ENCODE results near the gene TEAD3. TPM values are rescaled to one million over a fixed set of nuclear protein-coding genes. Genes with fewer than 3 reads are reported as not detected.

Gene TEAD3
- total RNA-seq, 1 experiment from 2014 or later: 27.0 TPM

GRCh38 chr6:35441642-35442041 is 55.2 kb downstream of the TEAD3 start:
- TF ChIP-seq CTCF (conservative IDR thresholded peaks at IDR 0.05): no peak
- Histone ChIP-seq H2BK12ac (ENCODE audit: insufficient read length, low read depth, low read length) (no peak overlapping the region), H3K27me3 (ENCODE audit: insufficient read depth, low read length) (no peaks in the 10 kb centered on the region), H3K4me2 (ENCODE audit: insufficient read depth, insufficient read length, low read length) (no peak overlapping the region), H2BK120ac (ENCODE audit: low read depth, low read length, poor library complexity, severe bottlenecking) (no peak overlapping the region), H3K18ac (ENCODE audit: insufficient read length, low read depth, low read length) (no peak overlapping the region), H3K4me1 (ENCODE audit: insufficient read depth, low read length) (no peaks in the 10 kb centered on the region), H3K23ac (ENCODE audit: insufficient read length, low read depth, low read length) (no peak overlapping the region), H3K27ac (ENCODE audit: insufficient read length, low read depth, low read length) (no peak overlapping the region), H3K4ac (ENCODE audit: low read depth, low read length) (no peak overlapping the region), H4K91ac (ENCODE audit: insufficient read length, low read depth, low read length) (no peak overlapping the region), H4K20me1 (ENCODE audit: control insufficient read depth, insufficient read depth, insufficient read length) (no peaks in the 10 kb centered on the region), H3K79me2 (ENCODE audit: insufficient read depth, low read length) (no peaks in the 10 kb centered on the region), H3K56ac (ENCODE audit: insufficient read length, low read depth, low read length) (no peak overlapping the region), H3K14ac (ENCODE audit: insufficient read depth, low read length) (no peak overlapping the region), H2AFZ (ENCODE audit: low read length) (no peak overlapping the region), H2BK5ac (ENCODE audit: insufficient read length, low read length) (no peak overlapping the region), H3K23me2 (ENCODE audit: insufficient read length, low read depth, low read length, poor library complexity, severe bottlenecking) (no peaks in the 10 kb centered on the region), H2AK5ac (ENCODE audit: insufficient read length, low read length) (no peak overlapping the region), H3K9ac (ENCODE audit: extremely low read depth, insufficient read length, low read length) (no peak overlapping the region), H2BK20ac (ENCODE audit: low read depth, low read length, poor library complexity, severe bottlenecking) (no peak overlapping the region), H3T11ph (ENCODE audit: low read length) (no peak overlapping the region), H4K8ac (replicated peaks; ENCODE audit: insufficient read length, low read depth, low read length) (no peak overlapping the region), H3K79me1 (ENCODE audit: insufficient read depth, low read depth, low read length, poor library complexity, severe bottlenecking) (no peaks in the 10 kb centered on the region), H4K5ac (ENCODE audit: insufficient read length, low read depth, low read length) (no peak overlapping the region), H3K9me3 (ENCODE audit: control insufficient read depth, low read depth, low read length) (no peaks in the 10 kb centered on the region), H2BK15ac (ENCODE audit: low read depth, low read length) (no peak overlapping the region)
- WGBS (ENCODE audit: extremely low coverage, insufficient read length, low lambda C conversion rate): no CpG with 5 or more reads among the region's 4 CpGs
- Mint-ChIP-seq H3K36me3 (ENCODE audit: insufficient read depth in 1 of 3, low read depth in 3 of 3) (no peaks in the 10 kb centered on the region), H3K4me1 (no peaks in the 10 kb centered on the region), H3K9me3 (no peaks in the 10 kb centered on the region), H3K27ac (no peak overlapping the region), H3K4me3 (no peak overlapping the region), H3K27me3 (ENCODE audit: low read depth) (no peaks in the 10 kb centered on the region)
- DNase-seq: no peak
